Naive thymus-derived CD4-positive, alpha-beta T cell (primary cell): Measurements from ENCODE around the gene VAMP1. TPM values are rescaled to one million over a fixed set of nuclear protein-coding genes. Genes with fewer than 3 reads are reported as not detected.

Source experiments
- ATAC-seq: fragments of 150-1000 bp; cut with Tn5 transposase; 2 replicates; pipeline ENCODE4 v1.10.0; 2021; ENCODE audit warnings: mild to moderate bottlenecking, moderate library complexity
- CTCF ChIA-PET: fragments of 350-600 bp; sonication (Branson Sonifier 250); formaldehyde crosslinking; loops from one replicate; lab custom pipeline; 2021; ENCODE audit warnings: antibody characterized with exemption; lab: Charles Lee
- POLR2A ChIA-PET: fragments of 350-600 bp; sonication (Branson Sonifier 250); formaldehyde crosslinking; loops from one replicate; lab custom pipeline; 2021; ENCODE audit warnings: antibody characterized with exemption, inconsistent platforms; lab: Charles Lee
- DNase-seq, 9 donors: peaks; one replicate each; pipeline versions ENCODE4 v3.0.0 to v3.0.0-alpha.2; 2020 to 2022; ENCODE audit warnings: mixed read lengths in 1 of 9
- H3K27ac ChIP-seq: one replicate; pipeline ENCODE4 v1.7.0; 2013; ENCODE audit warnings: mild to moderate bottlenecking, low read depth, low read length, moderate library complexity
- H3K27me3 ChIP-seq, 2 donors: one replicate each; pipeline ENCODE4 v1.7.0; 2013; ENCODE audit warnings: low read length in 2 of 2, mild to moderate bottlenecking in 2 of 2, moderate library complexity in 2 of 2; ENCODE audit not compliant: control insufficient read depth in 2 of 2, insufficient read depth in 2 of 2
- H3K36me3 ChIP-seq, 3 experiments: 1 replicate in 2 of 3; 2 replicates in 1 of 3; pipeline ENCODE4 v1.7.0; 2013; ENCODE audit warnings: low read length in 3 of 3, mild to moderate bottlenecking in 3 of 3, moderate library complexity in 1 of 3; ENCODE audit not compliant: insufficient read depth in 3 of 3, control insufficient read depth in 2 of 3
- H3K4me1 ChIP-seq, 2 donors: one replicate each; pipeline ENCODE4 v1.7.0; 2013; ENCODE audit warnings: low read length in 2 of 2, mild to moderate bottlenecking in 2 of 2, moderate library complexity in 1 of 2; ENCODE audit not compliant: control insufficient read depth in 2 of 2, insufficient read depth in 2 of 2
- H3K4me3 ChIP-seq: 2 replicates; pipeline ENCODE4 v1.7.0; 2013; ENCODE audit warnings: mild to moderate bottlenecking, low read length
- H3K9me3 ChIP-seq, 3 experiments: 1 replicate in 2 of 3; 2 replicates in 1 of 3; pipeline ENCODE4 v1.7.0; 2013; ENCODE audit warnings: low read length in 3 of 3; ENCODE audit not compliant: control insufficient read depth in 2 of 3
- H3K27ac Mint-ChIP-seq, 9 donors: one replicate each; pipeline ENCODE4 v1.8.0; 2020 to 2022; ENCODE audit warnings: mixed read lengths in 9 of 9, mild to moderate bottlenecking in 8 of 9, moderate library complexity in 5 of 9, inconsistent platforms in 2 of 9
- H3K27me3 Mint-ChIP-seq, 5 donors: one replicate each; pipeline ENCODE4 v1.8.0; 2021 to 2022; ENCODE audit warnings: mixed read lengths in 5 of 5, mild to moderate bottlenecking in 1 of 5
- H3K36me3 Mint-ChIP-seq, 5 donors: one replicate each; pipeline ENCODE4 v1.8.0; 2020 to 2022; ENCODE audit warnings: mixed read lengths in 5 of 5, mild to moderate bottlenecking in 3 of 5, inconsistent platforms in 1 of 5
- H3K4me1 Mint-ChIP-seq, 7 donors: one replicate each; pipeline ENCODE4 v1.8.0; 2020 to 2022; ENCODE audit warnings: mixed read lengths in 7 of 7, mild to moderate bottlenecking in 3 of 7, inconsistent platforms in 1 of 7
- H3K4me3 Mint-ChIP-seq, 10 donors: one replicate each; pipeline ENCODE4 v1.8.0; 2020 to 2022; ENCODE audit warnings: mild to moderate bottlenecking in 10 of 10, mixed read lengths in 10 of 10, moderate library complexity in 6 of 10, inconsistent platforms in 2 of 10
- H3K9me3 Mint-ChIP-seq, 11 donors: one replicate each; pipeline ENCODE4 v1.8.0; 2020 to 2022; ENCODE audit warnings: mixed read lengths in 11 of 11, mild to moderate bottlenecking in 4 of 11, inconsistent platforms in 1 of 11, moderate library complexity in 1 of 11
- intact Hi-C, 2 donors: fragments of 100-400 bp; cut with micrococcal nuclease; formaldehyde crosslinking; loops; one replicate each; pipeline ENCODE4 v1.15.1; 2023
- polyA plus RNA-seq, 2 donors: library from polyadenylated mRNA; unstranded; fragments of 300-500 nt; fragmentation: Illumina TruSeq; gene quantifications; one replicate each; pipeline ENCODE4 v1.2.3, GENCODE V29; 2021
- total RNA-seq, 6 experiments: library from RNA in 5 of 6; stranded (reverse) in 5 of 6; gene quantifications; 1 replicate in 5 of 6; 2 replicates in 1 of 6; pipeline ENCODE4 v1.2.3 and lab custom pipeline; 2021 to 2026

Gene VAMP1
- total and polyA plus RNA-seq, 7 experiments from 2014 or later = 10.9 to 123 (median 41.0) TPM

GRCh38 chr12:6444704-6445688 lies 25.5 kb downstream of the VAMP1 start, which contains the start of gene CD27:
TSS of gene CD27 (plus strand) at chr12:6444955. CDS start at chr12:6445096, 141 bp downstream.
- POLR2A ChIA-PET = interaction anchor here (0.6 to 18.5 kb wide), 15 partner anchors 11 to 308 kb away, joined by 3 to 726 read pairs (median 5); partner anchors contain the start of genes COPS7A, GAPDH, MLF2 and MRPL51
- CTCF ChIA-PET = interaction anchor here (0.7 to 5.5 kb wide), 8 partner anchors 10 to 105 kb away, joined by 3 to 51 read pairs (median 10); no protein-coding TSS in a partner anchor

GRCh38 chr12:6444031-6444430 lies 26.4 kb downstream of the VAMP1 start:
- Histone ChIP-seq H3K27ac (peak overlapping the region; percentile 87), H3K27me3 (no peaks in the 10 kb centered on the region), H3K9me3 (no peaks in the 10 kb centered on the region), H3K4me3 (peak overlapping the region; percentile 19), H3K36me3 (peaks cover 0 to 7% (median 0%) of the 10 kb centered on the region in 3 experiments), H3K4me1 (peaks cover 25 to 32% of the 10 kb centered on the region in 2 donors)
- POLR2A ChIA-PET = interaction anchor here (0.7 to 18.5 kb wide), 12 partner anchors 10 to 309 kb away, joined by 3 to 726 read pairs (median 12); partner anchors contain the start of genes GAPDH, MLF2, TAPBPL and VAMP1
- Mint-ChIP-seq H3K27ac (peak overlapping the region; percentile 92 to 100 (median 95)), H3K4me1 (peaks cover 23 to 60% (median 53%) of the 10 kb centered on the region in 7 donors), H3K9me3 (no peaks in the 10 kb centered on the region), H3K4me3 (peak overlapping the region; percentile 95 to 100 (median 100)), H3K27me3 (no peaks in the 10 kb centered on the region), H3K36me3 (peaks cover 9 to 31% (median 22%) of the 10 kb centered on the region in 5 donors)
- DNase-seq = no peak
- no peak for ATAC-seq
- CTCF ChIA-PET = interaction anchor here (0.6 to 5.5 kb wide), 8 partner anchors 9 to 321 kb away, joined by 3 to 51 read pairs (median 10); no protein-coding TSS in a partner anchor
- intact Hi-C loops = loop anchor here (1.0 to 2.0 kb wide), 6 partner anchors 8 to 49 kb away; partner anchors contain the start of genes TAPBPL (in 2 of the 2) and MRPL51 (in 1 of the 2)

More at GRCh38 chr12:6444704-6445688, 25.5 kb downstream of the VAMP1 start, which contains the start of gene CD27:
- peak within 1 kb of the TSS; percentile 95 to 100 (median 100) for H3K4me3 Mint-ChIP-seq
- Histone ChIP-seq H3K27me3 (no peaks in the 10 kb centered on the region), H3K27ac (peak within 1 kb of the TSS; percentile 87), H3K4me3 (peak within 1 kb of the TSS; percentile 96), H3K4me1 (peaks cover 27 to 32% of the 10 kb centered on the region in 2 donors), H3K36me3 (peaks cover 0 to 10% (median 0%) of the 10 kb centered on the region in 3 experiments), H3K9me3 (no peaks in the 10 kb centered on the region)
- peaks cover 9 to 31% (median 22%) of the 10 kb centered on the region in 5 donors for H3K36me3 Mint-ChIP-seq
- ATAC-seq = peak; percentile 85
- no peaks in the 10 kb centered on the region for H3K9me3 Mint-ChIP-seq
- H3K4me1 Mint-ChIP-seq = peaks cover 27 to 64% (median 56%) of the 10 kb centered on the region in 7 donors
- H3K27ac Mint-ChIP-seq = peak within 1 kb of the TSS; percentile 92 to 100 (median 95)
- no peaks in the 10 kb centered on the region for H3K27me3 Mint-ChIP-seq
- peak in 7 of 9 donors; percentile 53 to 75 (median 67) for DNase-seq
- intact Hi-C loops = loop anchor here (1.0 to 2.0 kb wide), 6 partner anchors 7 to 48 kb away; partner anchors contain the start of genes TAPBPL (in 2 of the 2) and MRPL51 (in 1 of the 2)

- no peaks in the 10 kb centered on the region for H3K9me3 Mint-ChIP-seq
- H3K4me1 ChIP-seq = peaks cover 25 to 32% of the 10 kb centered on the region in 2 donors
- ChIA-PET CTCF (interaction anchor here (0.6 to 5.5 kb wide), 8 partner anchors 9 to 322 kb away, joined by 3 to 51 read pairs (median 8); no protein-coding TSS in a partner anchor), POLR2A (interaction anchor here (0.7 to 18.5 kb wide), 10 partner anchors 9 to 310 kb away, joined by 3 to 726 read pairs (median 12); partner anchors contain the start of genes GAPDH, MLF2, TAPBPL and VAMP1)
- peak overlapping the region; percentile 87 for H3K27ac ChIP-seq
- DNase-seq (no peak), ATAC-seq (no peak)
- peak overlapping the region; percentile 92 to 100 (median 95) for H3K27ac Mint-ChIP-seq
- H3K4me1 Mint-ChIP-seq = peaks cover 22 to 63% (median 53%) of the 10 kb centered on the region in 7 donors
- H3K27me3 ChIP-seq = no peaks in the 10 kb centered on the region
- peaks cover 0 to 7% (median 0%) of the 10 kb centered on the region in 3 experiments for H3K36me3 ChIP-seq
- H3K9me3 ChIP-seq = no peaks in the 10 kb centered on the region
- peak overlapping the region; percentile 19 for H3K4me3 ChIP-seq
- peaks cover 9 to 28% (median 22%) of the 10 kb centered on the region in 5 donors for H3K36me3 Mint-ChIP-seq
- intact Hi-C loops = no loop called here
- no peaks in the 10 kb centered on the region for H3K27me3 Mint-ChIP-seq
- peak overlapping the region; percentile 95 to 100 (median 100) for H3K4me3 Mint-ChIP-seq
Observed at GRCh38 chr12:6443361-6443983, 27.0 kb downstream of the VAMP1 start.

- peak overlapping the region; percentile 10 to 100 (median 98) for H3K4me3 Mint-ChIP-seq
- ATAC-seq (no peak), DNase-seq (no peak)
- H3K36me3 Mint-ChIP-seq = peaks cover 9 to 25% (median 18%) of the 10 kb centered on the region in 5 donors
- H3K4me1 Mint-ChIP-seq = peaks cover 17 to 59% (median 48%) of the 10 kb centered on the region in 7 donors
- ChIA-PET CTCF (interaction anchor here (0.6 to 5.5 kb wide), 5 partner anchors 8 to 23 kb away, joined by 4 to 51 read pairs (median 10); no protein-coding TSS in a partner anchor), POLR2A (interaction anchor here (0.7 to 18.5 kb wide), 8 partner anchors 9 to 98 kb away, joined by 3 to 726 read pairs (median 86); partner anchors contain the start of genes GAPDH, TAPBPL and VAMP1)
- Histone ChIP-seq H3K4me1 (peaks cover 20 to 28% of the 10 kb centered on the region in 2 donors), H3K27me3 (no peaks in the 10 kb centered on the region), H3K9me3 (no peaks in the 10 kb centered on the region), H3K36me3 (peaks cover 0 to 7% (median 0%) of the 10 kb centered on the region in 3 experiments), H3K27ac (peak overlapping the region; percentile 87), H3K4me3 (no peak overlapping the region)
- intact Hi-C loops = no loop called here
- H3K27ac Mint-ChIP-seq = peak overlapping the region; percentile 92 to 100 (median 95)
- H3K9me3 Mint-ChIP-seq = no peaks in the 10 kb centered on the region
- no peaks in the 10 kb centered on the region for H3K27me3 Mint-ChIP-seq
Observed at GRCh38 chr12:6442836-6443235, 27.6 kb downstream of the VAMP1 start.

GRCh38 chr12:6440391-6440790 lies 30.1 kb downstream of the VAMP1 start:
- no peak overlapping the region for H3K4me3 ChIP-seq
- H3K4me1 ChIP-seq = peaks cover 15 to 19% of the 10 kb centered on the region in 2 donors
- no peak for DNase-seq
- peak overlapping the region in 2 of 9 donors; percentile 17 to 97 for H3K27ac Mint-ChIP-seq
- ChIA-PET POLR2A (interaction anchor here (0.7 to 18.5 kb wide), 7 partner anchors 6 to 291 kb away, joined by 3 to 726 read pairs (median 12); partner anchors contain the start of genes TAPBPL and VAMP1), CTCF (interaction anchor here (0.9 to 1.6 kb wide), 4 partner anchors 16 to 102 kb away, joined by 3 to 4 read pairs (median 4); no protein-coding TSS in a partner anchor)
- H3K36me3 Mint-ChIP-seq = peaks cover 2 to 7% (median 4%) of the 10 kb centered on the region in 5 donors
- no peaks in the 10 kb centered on the region for H3K9me3 ChIP-seq
- intact Hi-C loops = no loop called here
- H3K9me3 Mint-ChIP-seq = no peaks in the 10 kb centered on the region
- ATAC-seq = no peak
- H3K27me3 ChIP-seq = no peaks in the 10 kb centered on the region
- no peaks in the 10 kb centered on the region for H3K27me3 Mint-ChIP-seq
- peaks cover 0 to 6% (median 0%) of the 10 kb centered on the region in 3 experiments for H3K36me3 ChIP-seq
- H3K27ac ChIP-seq = no peak overlapping the region
- H3K4me3 Mint-ChIP-seq = no peak overlapping the region
- H3K4me1 Mint-ChIP-seq = peaks cover 13 to 49% (median 42%) of the 10 kb centered on the region in 7 donors
